ENCODE data around the gene NFKBIE. TPM values are rescaled to one million over a fixed set of nuclear protein-coding genes. Genes with fewer than 3 reads are reported as not detected.

The NFKBIE gene
- total RNA-seq, 1 donor from 2014 or later = 10.4 TPM

GRCh38 chr6:44273617-44274016 is 8.3 kb upstream of the NFKBIE start:
- no peaks in the 10 kb centered on the region for H3K9me3 ChIP-seq
- DNase-seq = no peak
- H3K36me3 ChIP-seq = no peaks in the 10 kb centered on the region
- no peak for TF ChIP-seq CTCF (IDR thresholded peaks at IDR 0.05)
- no peak overlapping the region for H3K27ac ChIP-seq
- peaks cover 4% of the 10 kb centered on the region for H3K4me1 ChIP-seq
- H3K27me3 ChIP-seq (ENCODE audit: low read depth) = peaks cover 77% of the 10 kb centered on the region
- no peak for ATAC-seq
- intact Hi-C loops (cut with DNase I) = no loop called here
- H3K4me3 ChIP-seq = no peak overlapping the region

DNA sequence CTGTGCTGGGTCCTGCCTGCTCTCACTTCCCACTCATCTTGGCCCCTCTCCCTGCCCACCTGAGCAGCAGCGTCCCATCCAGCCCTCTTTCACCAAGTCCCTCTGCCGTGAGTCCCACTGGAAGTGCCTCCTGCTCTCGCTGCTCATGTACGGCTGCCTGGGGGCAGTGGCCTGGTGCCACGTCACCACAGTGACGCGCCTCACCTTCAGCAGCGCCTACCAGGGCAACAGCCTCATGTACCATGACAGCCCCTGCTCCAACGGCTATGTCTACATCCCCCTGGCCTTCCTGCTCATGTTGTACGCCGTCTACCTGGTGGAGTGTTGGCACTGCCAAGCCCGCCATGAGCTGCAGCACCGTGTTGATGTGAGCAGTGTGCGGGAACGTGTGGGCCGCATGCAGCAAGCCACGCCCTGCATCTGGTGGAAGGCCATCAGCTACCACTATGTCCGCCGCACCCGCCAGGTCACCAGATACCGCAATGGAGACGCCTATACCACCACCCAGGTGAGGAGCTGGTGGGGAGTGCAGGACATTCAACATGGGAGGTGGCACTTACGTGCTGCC is 7.7 kb upstream of the NFKBIE start:
- Histone ChIP-seq H3K9me3 (no peaks in the 10 kb centered on the region), H3K4me1 (peaks cover 4% of the 10 kb centered on the region), H3K36me3 (no peaks in the 10 kb centered on the region), H3K4me3 (no peak overlapping the region), H3K27me3 (ENCODE audit: low read depth) (peaks cover 75% of the 10 kb centered on the region), H3K27ac (no peak overlapping the region)
- intact Hi-C loops (cut with DNase I) = no loop called here
- TF ChIP-seq CTCF (IDR thresholded peaks at IDR 0.05) = no peak
- ATAC-seq (no peak), DNase-seq (no peak)

- DNase-seq = no peak
- no peaks in the 10 kb centered on the region for H3K36me3 ChIP-seq
- no peak for ATAC-seq
- peaks cover 4% of the 10 kb centered on the region for H3K4me1 ChIP-seq
- H3K9me3 ChIP-seq = no peaks in the 10 kb centered on the region
- intact Hi-C loops (cut with DNase I) = no loop called here
- no peak for TF ChIP-seq CTCF (IDR thresholded peaks at IDR 0.05)
- peaks cover 70% of the 10 kb centered on the region for H3K27me3 ChIP-seq (ENCODE audit: low read depth)
- H3K4me3 ChIP-seq = no peak overlapping the region
- no peak overlapping the region for H3K27ac ChIP-seq
Measured at GRCh38 chr6:44272529-44272928, 7.2 kb upstream of the NFKBIE start.

- DNase-seq (no peak), ATAC-seq (no peak)
- H3K27ac ChIP-seq = no peak overlapping the region
- TF ChIP-seq CTCF (IDR thresholded peaks at IDR 0.05) = no peak
- no peak overlapping the region for H3K4me3 ChIP-seq
- H3K9me3 ChIP-seq = no peaks in the 10 kb centered on the region
- peaks cover 64% of the 10 kb centered on the region for H3K27me3 ChIP-seq (ENCODE audit: low read depth)
- peaks cover 4% of the 10 kb centered on the region for H3K4me1 ChIP-seq
- intact Hi-C loops (cut with DNase I) = no loop called here
- H3K36me3 ChIP-seq = no peaks in the 10 kb centered on the region
Measured at GRCh38 chr6:44271914-44272313, 6.6 kb upstream of the NFKBIE start.

- no peak for ATAC-seq
- no peak for DNase-seq
- no peak for TF ChIP-seq CTCF (IDR thresholded peaks at IDR 0.05)
- H3K9me3 ChIP-seq = no peaks in the 10 kb centered on the region
- H3K27me3 ChIP-seq (ENCODE audit: low read depth) = peaks cover 58% of the 10 kb centered on the region
- intact Hi-C loops (cut with DNase I) = no loop called here
- H3K4me3 ChIP-seq = no peak overlapping the region
- peaks cover 3% of the 10 kb centered on the region for H3K4me1 ChIP-seq
- no peaks in the 10 kb centered on the region for H3K36me3 ChIP-seq
- no peak overlapping the region for H3K27ac ChIP-seq
Measured at GRCh38 chr6:44271406-44271723, 6.0 kb upstream of the NFKBIE start.

Data from lower lobe of right lung (tissue), 2 donors.